ENCODE results near the gene STPG4.

The STPG4 gene

GRCh38 chr2:47041063-47041462 is 114.0 kb downstream of the STPG4 start:
- TF ChIP-seq, protein P1, sequence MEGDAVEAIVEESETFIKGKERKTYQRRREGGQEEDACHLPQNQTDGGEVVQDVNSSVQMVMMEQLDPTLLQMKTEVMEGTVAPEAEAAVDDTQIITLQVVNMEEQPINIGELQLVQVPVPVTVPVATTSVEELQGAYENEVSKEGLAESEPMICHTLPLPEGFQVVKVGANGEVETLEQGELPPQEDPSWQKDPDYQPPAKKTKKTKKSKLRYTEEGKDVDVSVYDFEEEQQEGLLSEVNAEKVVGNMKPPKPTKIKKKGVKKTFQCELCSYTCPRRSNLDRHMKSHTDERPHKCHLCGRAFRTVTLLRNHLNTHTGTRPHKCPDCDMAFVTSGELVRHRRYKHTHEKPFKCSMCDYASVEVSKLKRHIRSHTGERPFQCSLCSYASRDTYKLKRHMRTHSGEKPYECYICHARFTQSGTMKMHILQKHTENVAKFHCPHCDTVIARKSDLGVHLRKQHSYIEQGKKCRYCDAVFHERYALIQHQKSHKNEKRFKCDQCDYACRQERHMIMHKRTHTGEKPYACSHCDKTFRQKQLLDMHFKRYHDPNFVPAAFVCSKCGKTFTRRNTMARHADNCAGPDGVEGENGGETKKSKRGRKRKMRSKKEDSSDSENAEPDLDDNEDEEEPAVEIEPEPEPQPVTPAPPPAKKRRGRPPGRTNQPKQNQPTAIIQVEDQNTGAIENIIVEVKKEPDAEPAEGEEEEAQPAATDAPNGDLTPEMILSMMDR (IDR thresholded peaks at IDR 0.05; ENCODE audit: low read length), result no peak
- TF ChIP-seq EZH2phosphoT487 (IDR thresholded peaks at IDR 0.05; ENCODE audit: low read length), result no peak
- no peak for TF ChIP-seq EZH2 (optimal IDR thresholded peaks at IDR 0.05; ENCODE audit: low read depth, low read length)
- Histone ChIP-seq H3K27me3 (replicated peaks; ENCODE audit: insufficient read depth, low read length) (no peaks in the 10 kb centered on the region), H3K27ac (ENCODE audit: low read length) (no peak overlapping the region), H3K4me3 (ENCODE audit: low read length) (no peak overlapping the region), H3K79me2 (ENCODE audit: low read length) (peaks cover 38% of the 10 kb centered on the region), H3F3A (ENCODE audit: insufficient read depth, low read length) (peaks cover 30% of the 10 kb centered on the region), H2AFZ (ENCODE audit: low read length) (no peak overlapping the region), H3K9ac (ENCODE audit: low read length) (no peak overlapping the region), H3K36me3 (replicated peaks; ENCODE audit: insufficient read depth, low read length) (no peaks in the 10 kb centered on the region; the same call in none of the 2 replicates), H3K9me2 (replicated peaks; ENCODE audit: insufficient read depth, low read length) (no peaks in the 10 kb centered on the region), H4K20me1 (ENCODE audit: insufficient read depth, low read length) (no peaks in the 10 kb centered on the region), H3K4me1 (ENCODE audit: low read length) (peaks cover 34% of the 10 kb centered on the region), H3K9me3 (replicated peaks; ENCODE audit: insufficient read depth, low read length) (no peaks in the 10 kb centered on the region), H3K4me2 (ENCODE audit: low read depth, low read length) (no peak overlapping the region)
- no peak for DNase-seq

GRCh38 chr2:47040651-47041050 is 114.5 kb downstream of the STPG4 start:
- no peak overlapping the region for H3K4me2 ChIP-seq (ENCODE audit: low read depth, low read length)

GRCh38 chr2:47039913-47040562 is 115.1 kb downstream of the STPG4 start:
- H3K36me3 ChIP-seq (replicated peaks; ENCODE audit: insufficient read depth, low read length), result no peaks in the 10 kb centered on the region; the same call in none of the 2 replicates
- peaks cover 45% of the 10 kb centered on the region for H3K4me1 ChIP-seq (ENCODE audit: low read length)
- H3K27ac ChIP-seq (ENCODE audit: low read length), result peak overlapping the region; percentile 90; the same call in 1 of the 2 replicates
- no peaks in the 10 kb centered on the region for H3K27me3 ChIP-seq (replicated peaks; ENCODE audit: insufficient read depth, low read length)
- H2AFZ ChIP-seq (ENCODE audit: low read length), result no peak overlapping the region
- no peak overlapping the region for H3K4me2 ChIP-seq (ENCODE audit: low read depth, low read length)
- TF ChIP-seq EZH2phosphoT487 (IDR thresholded peaks at IDR 0.05; ENCODE audit: low read length) (no peak), EZH2 (optimal IDR thresholded peaks at IDR 0.05; ENCODE audit: low read depth, low read length) (no peak)
- TF ChIP-seq, protein P1 (IDR thresholded peaks at IDR 0.05; ENCODE audit: low read length), result no peak
- H3K9ac ChIP-seq (ENCODE audit: low read length), result no peak overlapping the region
- no peak overlapping the region for H3K4me3 ChIP-seq (ENCODE audit: low read length)
- no peaks in the 10 kb centered on the region for H4K20me1 ChIP-seq (ENCODE audit: insufficient read depth, low read length)
- H3K9me2 ChIP-seq (replicated peaks; ENCODE audit: insufficient read depth, low read length), result no peaks in the 10 kb centered on the region
- H3K9me3 ChIP-seq (replicated peaks; ENCODE audit: insufficient read depth, low read length), result no peaks in the 10 kb centered on the region
- H3K79me2 ChIP-seq (ENCODE audit: low read length), result peaks cover 32% of the 10 kb centered on the region
- DNase-seq, result no peak
- H3F3A ChIP-seq (ENCODE audit: insufficient read depth, low read length), result peaks cover 34% of the 10 kb centered on the region

More at GRCh38 chr2:47040651-47041050, 114.5 kb downstream of the STPG4 start:
- Histone ChIP-seq H3K79me2 (ENCODE audit: low read length) (peaks cover 34% of the 10 kb centered on the region), H3K27ac (ENCODE audit: low read length) (no peak overlapping the region), H3K4me1 (ENCODE audit: low read length) (peaks cover 38% of the 10 kb centered on the region), H3K4me3 (ENCODE audit: low read length) (no peak overlapping the region), H3F3A (ENCODE audit: insufficient read depth, low read length) (peaks cover 33% of the 10 kb centered on the region), H3K9ac (ENCODE audit: low read length) (no peak overlapping the region), H2AFZ (ENCODE audit: low read length) (no peak overlapping the region), H3K9me2 (replicated peaks; ENCODE audit: insufficient read depth, low read length) (no peaks in the 10 kb centered on the region), H4K20me1 (ENCODE audit: insufficient read depth, low read length) (no peaks in the 10 kb centered on the region), H3K27me3 (replicated peaks; ENCODE audit: insufficient read depth, low read length) (no peaks in the 10 kb centered on the region), H3K36me3 (replicated peaks; ENCODE audit: insufficient read depth, low read length) (no peaks in the 10 kb centered on the region; the same call in none of the 2 replicates), H3K9me3 (replicated peaks; ENCODE audit: insufficient read depth, low read length) (no peaks in the 10 kb centered on the region)
- no peak for TF ChIP-seq EZH2 (optimal IDR thresholded peaks at IDR 0.05; ENCODE audit: low read depth, low read length)
- TF ChIP-seq, protein P1 (IDR thresholded peaks at IDR 0.05; ENCODE audit: low read length), result no peak
- TF ChIP-seq EZH2phosphoT487 (IDR thresholded peaks at IDR 0.05; ENCODE audit: low read length), result no peak
- no peak for DNase-seq

Data from MM.1S (cell line).